Endothelial cell of umbilical vein (primary cell): ENCODE measurements around the gene TNS1. TPM values are rescaled to one million over a fixed set of nuclear protein-coding genes. Genes with fewer than 3 reads are reported as not detected.

Experiments
- BruUV-seq: library from RNA; stranded (reverse); fragments of 400-500 nt; replicated peaks from 2 replicates; lab custom pipeline; 2021; lab: Mats Ljungman, UMichigan
- CTCF ChIA-PET: fragments of 300-600, 350-600 bp; sonication (Branson Sonifier 250); formaldehyde crosslinking; loops from one replicate; lab custom pipeline; 2021; ENCODE audit warnings: antibody characterized with exemption, inconsistent platforms; lab: Charles Lee
- POLR2A ChIA-PET: fragments of 300-600, 350-600 bp; sonication (Branson Sonifier 250); formaldehyde crosslinking; loops from one replicate; lab custom pipeline; 2021; ENCODE audit warnings: antibody characterized with exemption, inconsistent platforms; lab: Charles Lee
- DNase-seq: peaks from one replicate; pipeline ENCODE4 v3.0.0-alpha.2; 2011; ENCODE audit warnings: low read depth, low spot score
- FAIRE-seq: peaks from 2 replicates; lab custom pipeline; 2011; peaks lifted over from hg19 to GRCh38; lab: Jason Lieb, UNC
- H2AFZ ChIP-seq: 2 replicates; pipeline ENCODE4 v1.6.0; 2012; ENCODE audit warnings: low read depth, low read length, control low read depth, inconsistent platforms
- H3K27ac ChIP-seq: 2 replicates; pipeline ENCODE4 v1.5.1; 2011; ENCODE audit warnings: low read depth, mild to moderate bottlenecking, control low read depth, low read length, moderate library complexity; ENCODE audit not compliant: insufficient read depth
- H3K27me3 ChIP-seq, 2 experiments: 2 replicates each; pipeline versions ENCODE4 v1.6.0 to v1.6.1; 2011; ENCODE audit warnings: low read length in 2 of 2, mixed read lengths in 1 of 2; ENCODE audit not compliant: control insufficient read depth in 2 of 2, insufficient read depth in 2 of 2
- H3K36me3 ChIP-seq, 2 experiments: 2 replicates in 1 of 2; 3 replicates in 1 of 2; pipeline ENCODE4 v1.5.1; 2011; ENCODE audit warnings: low read length in 2 of 2, mild to moderate bottlenecking in 1 of 2, moderate library complexity in 1 of 2; ENCODE audit not compliant: control insufficient read depth in 2 of 2, insufficient read depth in 2 of 2; ENCODE audit errors: extremely low read depth in 1 of 2
- H3K4me1 ChIP-seq: 3 replicates; pipeline ENCODE4 v1.5.1; 2011; ENCODE audit warnings: mild to moderate bottlenecking, low read length; ENCODE audit not compliant: control insufficient read depth, insufficient read depth; ENCODE audit errors: extremely low read depth
- H3K4me2 ChIP-seq: 2 replicates; pipeline ENCODE4 v1.6.1; 2011; ENCODE audit warnings: low read length, control low read depth, mixed read lengths; ENCODE audit not compliant: insufficient read depth
- H3K4me3 ChIP-seq, 3 experiments: fragments of 200-600 bp in 1 of 3; sonication (generic), shearing (Covaris generic) in 1 of 3; replicated peaks in 1 of 3; 2 replicates each; pipeline ENCODE4 v1.5.1; 2011 to 2016; ENCODE audit warnings: control low read depth in 3 of 3, low read length in 3 of 3, mild to moderate bottlenecking in 2 of 3, inconsistent platforms in 1 of 3, low read depth in 1 of 3, moderate library complexity in 1 of 3; ENCODE audit not compliant: insufficient read depth in 1 of 3
- H3K79me2 ChIP-seq: 2 replicates; pipeline ENCODE4 v1.6.0; 2012; ENCODE audit warnings: low read length, inconsistent platforms; ENCODE audit not compliant: control insufficient read depth, insufficient read depth
- H3K9ac ChIP-seq: replicated peaks from 2 replicates; pipeline ENCODE3; 2011; ENCODE audit warnings: low read length, control low read depth; ENCODE audit not compliant: insufficient read depth; ENCODE audit errors: extremely low read depth
- H3K9me1 ChIP-seq: replicated peaks from 3 replicates; pipeline ENCODE4 v1.6.0; 2011; ENCODE audit warnings: mild to moderate bottlenecking, low read length; ENCODE audit not compliant: control insufficient read depth, insufficient read depth; ENCODE audit errors: extremely low read depth
- H3K9me3 ChIP-seq: replicated peaks from 2 replicates; pipeline ENCODE4 v1.5.1; 2012; ENCODE audit warnings: low read length, inconsistent platforms; ENCODE audit not compliant: control insufficient read depth, insufficient read depth
- H4K20me1 ChIP-seq: replicated peaks from 2 replicates; pipeline ENCODE3; 2011; ENCODE audit warnings: mild to moderate bottlenecking, low read length; ENCODE audit not compliant: control insufficient read depth, insufficient read depth; ENCODE audit errors: extremely low read depth
- EZH2 ChIP-seq: IDR thresholded peaks from 2 replicates; pipeline ENCODE4 v1.6.1; 2012; ENCODE audit warnings: borderline replicate concordance, low read depth, mild to moderate bottlenecking, moderate library complexity, low read length, inconsistent platforms; ENCODE audit not compliant: severe bottlenecking
- FOS ChIP-seq: IDR thresholded peaks from 2 replicates; pipeline ENCODE4 v1.6.1; 2011; ENCODE audit warnings: mild to moderate bottlenecking, low read length, moderate library complexity, borderline replicate concordance; ENCODE audit not compliant: insufficient read depth
- GATA2 ChIP-seq: IDR thresholded peaks from 2 replicates; pipeline ENCODE4 v1.7.0; 2011; ENCODE audit warnings: low read depth, mild to moderate bottlenecking, moderate library complexity, mixed read lengths, low read length; ENCODE audit not compliant: insufficient read length, insufficient read depth
- JUN ChIP-seq: IDR thresholded peaks from 2 replicates; pipeline ENCODE4 v1.6.1; 2011; ENCODE audit warnings: borderline replicate concordance, low read depth; ENCODE audit not compliant: insufficient read length, insufficient read depth
- MYC ChIP-seq: IDR thresholded peaks from one replicate; pipeline ENCODE4 v1.6.1; 2011; ENCODE audit warnings: mild to moderate bottlenecking, low read depth, low read length
- POLR2AphosphoS5 ChIP-seq: IDR thresholded peaks from 2 replicates; pipeline ENCODE4 v1.6.1; 2012; ENCODE audit warnings: low read depth, mild to moderate bottlenecking, control low read depth, low read length, moderate library complexity; ENCODE audit not compliant: insufficient read depth
- dilution Hi-C: fragments of 300-500 bp; cut with MboI; formaldehyde crosslinking; loops from one replicate; pipeline ENCODE4 v1.15.0; 2019; ENCODE audit warnings: low sequenced_read_pairs; ENCODE audit not compliant: extremely low pct_ligation_motif_present
- intact Hi-C: fragments of 100-400 bp; cut with micrococcal nuclease; formaldehyde crosslinking; loops from one replicate; pipeline ENCODE4 v1.10.0; 2022
- polyA plus RNA-seq, 4 experiments: library from polyadenylated mRNA; depleted of rRNA in 3 of 4; stranded (reverse) in 3 of 4; unstranded in 1 of 4; fragments of >200 nt; gene quantifications; 2 replicates each; pipeline versions ENCODE4 v1.2.1 to v1.2.3, GENCODE V29; 2011 to 2012; ENCODE audit warnings: missing spikeins in 1 of 4
- total RNA-seq: library from RNA; stranded (reverse); gene quantifications from 2 replicates; pipeline ENCODE4 v1.2.3, GENCODE V29; 2021
- TF ChIP-seq, protein P1 (sequence below), 2 donors: IDR thresholded peaks; 1 replicate in 1 of 2; 2 replicates in 1 of 2; pipeline ENCODE4 v1.5.1; 2011; ENCODE audit warnings: low read length in 2 of 2, mild to moderate bottlenecking in 2 of 2, moderate library complexity in 2 of 2, control low read depth in 1 of 2, inconsistent platforms in 1 of 2, low read depth in 1 of 2; ENCODE audit not compliant: insufficient read depth in 1 of 2; ENCODE audit errors: extremely low read depth in 1 of 2
- TF ChIP-seq, protein P2 (sequence below): IDR thresholded peaks from 2 replicates; pipeline ENCODE4 v1.6.1; 2011; ENCODE audit not compliant: insufficient read depth, insufficient read length

The TNS1 gene
- total and polyA plus RNA-seq, 2 donors (not counting 3 experiments of a cell fraction or from before 2014, with no cell fraction given), result 11.0 to 52.1 TPM

DNA sequence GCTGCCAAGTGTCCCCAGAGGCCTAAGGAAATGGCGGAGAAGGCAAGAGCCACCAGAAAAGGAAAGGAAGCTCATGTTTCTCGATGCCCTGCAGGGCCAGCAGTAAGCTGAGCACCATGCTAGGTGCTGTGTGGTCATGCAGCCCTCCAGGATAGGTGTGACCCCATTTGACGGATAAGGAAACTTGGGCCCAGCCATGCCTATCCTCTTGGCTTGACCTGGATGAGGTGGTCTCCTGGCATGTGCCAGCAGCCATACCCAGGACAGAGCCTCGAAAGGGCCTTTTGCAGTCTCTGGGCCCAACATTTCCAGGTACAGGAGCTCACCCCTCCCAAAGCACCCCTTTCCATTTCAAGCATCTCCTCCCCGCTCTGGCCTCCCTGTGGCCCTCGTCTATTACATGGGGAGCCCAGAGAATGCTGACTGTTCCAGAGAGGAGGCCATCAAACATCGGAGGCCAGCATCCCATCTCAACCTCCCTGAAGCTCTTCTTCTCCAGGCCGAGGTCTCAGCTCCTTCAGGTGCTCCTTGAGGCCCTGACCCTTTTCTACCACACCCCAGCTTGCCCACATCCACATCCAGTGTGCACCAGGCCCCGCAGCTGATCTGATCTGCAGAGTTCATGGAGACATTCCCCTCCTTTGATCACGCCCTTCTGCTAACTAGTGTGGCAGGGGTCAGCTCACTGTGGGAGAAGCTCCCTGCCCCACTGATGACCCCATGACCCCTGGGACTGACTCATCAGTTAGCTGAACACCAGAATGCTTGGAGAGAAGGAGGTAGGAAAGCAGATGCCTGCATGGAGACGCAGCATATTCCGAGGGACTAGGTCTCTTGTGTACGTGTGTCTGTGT, 208.4 kb downstream of the TNS1 start:
- POLR2A ChIA-PET, result no interaction called here
- no peak overlapping the region for H2AFZ ChIP-seq
- CTCF ChIA-PET, result interaction anchor here (1.0 to 10.3 kb wide), 3 partner anchors 9 to 195 kb away, joined by 3 to 269 read pairs (median 30); no protein-coding TSS in a partner anchor
- H3K9ac ChIP-seq, result no peak overlapping the region
- TF ChIP-seq FOS (no peak), EZH2 (no peak), JUN (no peak), MYC (no peak), GATA2 (no peak), POLR2AphosphoS5 (no peak)
- TF ChIP-seq, protein P1, sequence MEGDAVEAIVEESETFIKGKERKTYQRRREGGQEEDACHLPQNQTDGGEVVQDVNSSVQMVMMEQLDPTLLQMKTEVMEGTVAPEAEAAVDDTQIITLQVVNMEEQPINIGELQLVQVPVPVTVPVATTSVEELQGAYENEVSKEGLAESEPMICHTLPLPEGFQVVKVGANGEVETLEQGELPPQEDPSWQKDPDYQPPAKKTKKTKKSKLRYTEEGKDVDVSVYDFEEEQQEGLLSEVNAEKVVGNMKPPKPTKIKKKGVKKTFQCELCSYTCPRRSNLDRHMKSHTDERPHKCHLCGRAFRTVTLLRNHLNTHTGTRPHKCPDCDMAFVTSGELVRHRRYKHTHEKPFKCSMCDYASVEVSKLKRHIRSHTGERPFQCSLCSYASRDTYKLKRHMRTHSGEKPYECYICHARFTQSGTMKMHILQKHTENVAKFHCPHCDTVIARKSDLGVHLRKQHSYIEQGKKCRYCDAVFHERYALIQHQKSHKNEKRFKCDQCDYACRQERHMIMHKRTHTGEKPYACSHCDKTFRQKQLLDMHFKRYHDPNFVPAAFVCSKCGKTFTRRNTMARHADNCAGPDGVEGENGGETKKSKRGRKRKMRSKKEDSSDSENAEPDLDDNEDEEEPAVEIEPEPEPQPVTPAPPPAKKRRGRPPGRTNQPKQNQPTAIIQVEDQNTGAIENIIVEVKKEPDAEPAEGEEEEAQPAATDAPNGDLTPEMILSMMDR (IDR thresholded peaks at IDR 0.05; ENCODE audit: extremely low read depth in 1 of 2, insufficient read depth in 1 of 2, low read depth in 1 of 2, low read length in 2 of 2), result no peak
- TF ChIP-seq, protein P2, sequence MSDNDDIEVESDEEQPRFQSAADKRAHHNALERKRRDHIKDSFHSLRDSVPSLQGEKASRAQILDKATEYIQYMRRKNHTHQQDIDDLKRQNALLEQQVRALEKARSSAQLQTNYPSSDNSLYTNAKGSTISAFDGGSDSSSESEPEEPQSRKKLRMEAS, result no peak
- FAIRE-seq, result no peak
- no peaks in the 10 kb centered on the region for H3K4me1 ChIP-seq
- BruUV-seq, result no TSS peak
- H3K27ac ChIP-seq, result no peak overlapping the region
- no peak overlapping the region for H3K4me3 ChIP-seq
- H3K27me3 ChIP-seq, result no peaks in the 10 kb centered on the region
- H3K9me3 ChIP-seq, result no peaks in the 10 kb centered on the region
- H4K20me1 ChIP-seq, result no peaks in the 10 kb centered on the region
- no peak for DNase-seq
- H3K79me2 ChIP-seq, result no peaks in the 10 kb centered on the region
- dilution Hi-C loops, result no loop called here
- H3K36me3 ChIP-seq, result no peaks in the 10 kb centered on the region
- intact Hi-C loops, result no loop called here
- H3K9me1 ChIP-seq, result no peaks in the 10 kb centered on the region
- no peak overlapping the region for H3K4me2 ChIP-seq
